ENCODE results near the gene SEC61B. TPM values are rescaled to one million over a fixed set of nuclear protein-coding genes. Genes with fewer than 3 reads are reported as not detected.
A peak's percentile ranks its signal among the peaks of the same experiment; 100 is the strongest.

The SEC61B gene
- total and polyA plus RNA-seq, 2 experiments from 2014 or later, result 133 to 602 TPM

- no peak for TF ChIP-seq EZH2phosphoT487 (IDR thresholded peaks at IDR 0.05; ENCODE audit: unreplicated experiment)
- TF ChIP-seq, protein P1, sequence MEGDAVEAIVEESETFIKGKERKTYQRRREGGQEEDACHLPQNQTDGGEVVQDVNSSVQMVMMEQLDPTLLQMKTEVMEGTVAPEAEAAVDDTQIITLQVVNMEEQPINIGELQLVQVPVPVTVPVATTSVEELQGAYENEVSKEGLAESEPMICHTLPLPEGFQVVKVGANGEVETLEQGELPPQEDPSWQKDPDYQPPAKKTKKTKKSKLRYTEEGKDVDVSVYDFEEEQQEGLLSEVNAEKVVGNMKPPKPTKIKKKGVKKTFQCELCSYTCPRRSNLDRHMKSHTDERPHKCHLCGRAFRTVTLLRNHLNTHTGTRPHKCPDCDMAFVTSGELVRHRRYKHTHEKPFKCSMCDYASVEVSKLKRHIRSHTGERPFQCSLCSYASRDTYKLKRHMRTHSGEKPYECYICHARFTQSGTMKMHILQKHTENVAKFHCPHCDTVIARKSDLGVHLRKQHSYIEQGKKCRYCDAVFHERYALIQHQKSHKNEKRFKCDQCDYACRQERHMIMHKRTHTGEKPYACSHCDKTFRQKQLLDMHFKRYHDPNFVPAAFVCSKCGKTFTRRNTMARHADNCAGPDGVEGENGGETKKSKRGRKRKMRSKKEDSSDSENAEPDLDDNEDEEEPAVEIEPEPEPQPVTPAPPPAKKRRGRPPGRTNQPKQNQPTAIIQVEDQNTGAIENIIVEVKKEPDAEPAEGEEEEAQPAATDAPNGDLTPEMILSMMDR (conservative IDR thresholded peaks at IDR 0.05; ENCODE audit: low read depth in 2 of 2), result no peak
- no peak for TF ChIP-seq ZNF331 (CRISPR knock-in tag; IDR thresholded peaks at IDR 0.05; ENCODE audit: low read depth)
- no peak for TF ChIP-seq ETS1 (IDR thresholded peaks at IDR 0.05)
These were observed 36.8 kb upstream of the SEC61B start (continued) for GRCh38 chr9:99185348-99185632.

- Mint-ChIP-seq H3K4me3 (no peak overlapping the region), H3K9me3 (no peaks in the 10 kb centered on the region), H3K36me3 (ENCODE audit: low read depth) (no peaks in the 10 kb centered on the region), H3K4me1 (peaks cover 14% of the 10 kb centered on the region), H3K27ac (no peak overlapping the region), H3K27me3 (ENCODE audit: insufficient read depth, low read depth, poor library complexity) (peaks cover 4% of the 10 kb centered on the region)
- no peak for DNase-seq (ENCODE audit: low spot score)
- peaks cover 13% of the 10 kb centered on the region for H3K4me1 ChIP-seq (ENCODE audit: insufficient read depth)
- H3K79me2 ChIP-seq (replicated peaks; ENCODE audit: insufficient read depth), result no peaks in the 10 kb centered on the region
- no peak overlapping the region for H3K27ac ChIP-seq (ENCODE audit: low read depth)
- no peaks in the 10 kb centered on the region for H3K9me2 ChIP-seq (ENCODE audit: insufficient read depth)
- ATAC-seq, result no peak
- no peaks in the 10 kb centered on the region for H3F3A ChIP-seq (replicated peaks; ENCODE audit: low read depth)
- H3K27me3 ChIP-seq (ENCODE audit: insufficient read depth), result no peaks in the 10 kb centered on the region
- peak overlapping the region; percentile 14; the same call in 1 of the 2 replicates for H2AFZ ChIP-seq
- H3K36me3 ChIP-seq (ENCODE audit: insufficient read depth), result no peaks in the 10 kb centered on the region
- H4K20me1 ChIP-seq (replicated peaks; ENCODE audit: insufficient read depth), result no peaks in the 10 kb centered on the region
- H3K4me2 ChIP-seq, result no peak overlapping the region
- H3K4me3 ChIP-seq, result no peak overlapping the region
- no peak for TF ChIP-seq EZH2phosphoT487 (IDR thresholded peaks at IDR 0.05; ENCODE audit: unreplicated experiment)
- no peak for TF ChIP-seq POLR2AphosphoS5 (IDR thresholded peaks at IDR 0.05; ENCODE audit: low read depth)
- no peak for TF ChIP-seq STAT1 (IDR thresholded peaks at IDR 0.05; ENCODE audit: unreplicated experiment)
- TF ChIP-seq JUNB (IDR thresholded peaks at IDR 0.05; ENCODE audit: unreplicated experiment), result no peak
- no peak for TF ChIP-seq EZH2 (IDR thresholded peaks at IDR 0.05; ENCODE audit: low read depth, unreplicated experiment)
- TF ChIP-seq REST (IDR thresholded peaks at IDR 0.05; ENCODE audit: unreplicated experiment), result no peak
- TF ChIP-seq ETS1 (IDR thresholded peaks at IDR 0.05), result no peak
- TF ChIP-seq ZNF331 (CRISPR knock-in tag; IDR thresholded peaks at IDR 0.05; ENCODE audit: low read depth), result no peak
- TF ChIP-seq, protein P1 (conservative IDR thresholded peaks at IDR 0.05; ENCODE audit: low read depth in 2 of 2), result no peak
- TF ChIP-seq NANOG (IDR thresholded peaks at IDR 0.05; ENCODE audit: borderline replicate concordance), result no peak
These were observed 36.1 kb upstream of the SEC61B start for GRCh38 chr9:99185934-99186333.
